DND-41 (cell line): ENCODE measurements around the gene PTPRN2.

Source experiments
- CTCF ChIP-seq: IDR thresholded peaks from 2 replicates; pipeline ENCODE4 v1.5.1; 2012; ENCODE audit warnings: borderline replicate concordance, low read length, moderate library complexity, mild to moderate bottlenecking; ENCODE audit not compliant: poor library complexity, severe bottlenecking; ENCODE audit errors: extremely low read depth
- EZH2 ChIP-seq: IDR thresholded peaks from 3 replicates; pipeline ENCODE4 v1.6.1; 2012; ENCODE audit warnings: borderline replicate concordance, low read depth, mild to moderate bottlenecking, moderate library complexity, low read length, inconsistent platforms; ENCODE audit not compliant: severe bottlenecking

- no peak for TF ChIP-seq CTCF
- TF ChIP-seq EZH2 = no peak
Measured at GRCh38 chr7:157952841-157953645, 634.6 kb downstream of the PTPRN2 start.
